Liver (tissue), 3 donors: Measurements from ENCODE around the gene TRPM8.

Experiments
- CTCF ChIP-seq: fragments of 150-350 bp; IDR thresholded peaks from 2 replicates; pipeline ENCODE4 v1.5.1; 2017; ENCODE audit warnings: improper control_type of control experiment, low read depth, low read length; ENCODE audit not compliant: missing input control
- RAD21 ChIP-seq, 2 donors: IDR thresholded peaks; 2 replicates each; pipeline ENCODE4 v1.6.1; 2016; ENCODE audit warnings: antibody characterized with exemption in 2 of 2, mild to moderate bottlenecking in 2 of 2
- REST ChIP-seq: IDR thresholded peaks from 2 replicates; pipeline ENCODE4 v1.6.1; 2016; ENCODE audit warnings: antibody characterized with exemption, mild to moderate bottlenecking
- RXRA ChIP-seq, 2 donors: IDR thresholded peaks; 2 replicates each; pipeline ENCODE4 v1.6.1; 2017 to 2018; ENCODE audit warnings: antibody characterized with exemption in 2 of 2, mild to moderate bottlenecking in 1 of 2
- TAF1 ChIP-seq: conservative IDR thresholded peaks from 2 replicates; pipeline ENCODE4 v1.6.1; 2016; ENCODE audit warnings: antibody characterized with exemption, mild to moderate bottlenecking
- donor health status: healthy.
- donor health status: healthy.

GRCh38 chr2:233977296-233977837 is 60.2 kb downstream of the TRPM8 start:
- TF ChIP-seq REST (peak; percentile 95), TAF1 (peak; percentile 32), CTCF (no peak), RAD21 (IDR thresholded peaks at IDR 0.05) (no peak), RXRA (IDR thresholded peaks at IDR 0.05) (peak in 1 of 2 donors; percentile 1)
